Spleen (tissue), 11 donors: Measurements from ENCODE around the gene CABCOCO1. TPM values are rescaled to one million over a fixed set of nuclear protein-coding genes. Genes with fewer than 3 reads are reported as not detected.
"Not testable (repeated sequence)": the region's sequence is repeated elsewhere in the genome, so short reads cannot be mapped to it uniquely, and the experiment has no call there.

Source experiments
- DNase-seq: peaks from one replicate; pipeline ENCODE4 v3.0.0-alpha.2; 2020
- H3K27ac ChIP-seq, 8 donors: fragments of 200-600 bp; sonication (generic) in 7 of 8; 1 replicate in 4 of 8; 2 replicates in 4 of 8; pipeline versions ENCODE4 v1.5.0 to v1.8.0; 2016 to 2021; ENCODE audit warnings: inconsistent platforms in 4 of 8, mild to moderate bottlenecking in 4 of 8, moderate library complexity in 1 of 8
- H3K27me3 ChIP-seq, 7 donors: fragments of 200-600 bp; sonication (generic) in 6 of 7; replicated peaks in 1 of 7; 1 replicate in 4 of 7; 2 replicates in 3 of 7; pipeline versions ENCODE4 v1.5.0 to v1.8.0; 2016 to 2021; ENCODE audit warnings: inconsistent platforms in 3 of 7, mild to moderate bottlenecking in 1 of 7
- H3K36me3 ChIP-seq, 6 donors: fragments of 200-600 bp; sonication (generic) in 5 of 6; 1 replicate in 4 of 6; 2 replicates in 2 of 6; pipeline versions ENCODE4 v1.5.0 to v1.8.0; 2016 to 2021; ENCODE audit warnings: inconsistent platforms in 2 of 6
- H3K4me1 ChIP-seq, 6 donors: fragments of 200-600 bp; sonication (generic) in 5 of 6; 1 replicate in 3 of 6; 2 replicates in 3 of 6; pipeline versions ENCODE4 v1.5.0 to v1.8.0; 2016 to 2021; ENCODE audit warnings: inconsistent platforms in 3 of 6
- H3K4me3 ChIP-seq, 8 donors: fragments of 200-600 bp; sonication (generic) in 7 of 8; 1 replicate in 4 of 8; 2 replicates in 4 of 8; pipeline versions ENCODE4 v1.5.0 to v1.8.0; 2016 to 2021; ENCODE audit warnings: inconsistent platforms in 4 of 8, mild to moderate bottlenecking in 4 of 8, moderate library complexity in 2 of 8
- H3K9me3 ChIP-seq, 8 donors: fragments of 200-600 bp; sonication (generic) in 7 of 8; 1 replicate in 4 of 8; 2 replicates in 4 of 8; pipeline versions ENCODE4 v1.5.0 to v1.8.0; 2016 to 2021; ENCODE audit warnings: inconsistent platforms in 4 of 8
- POLR2A ChIP-seq, 3 donors: fragments of 450-650 bp; IDR thresholded peaks; one replicate each; pipeline ENCODE4 v1.5.1; 2017; ENCODE audit warnings: antibody characterized with exemption in 3 of 3, mild to moderate bottlenecking in 1 of 3
- POLR2AphosphoS5 ChIP-seq, 3 donors: sonication (generic); formaldehyde crosslinking; IDR thresholded peaks; one replicate each; pipeline ENCODE4 v1.5.1; 2017; ENCODE audit warnings: antibody characterized with exemption in 3 of 3
- WGBS, 5 donors: extraction: QIAGEN DNeasy Blood & Tissue Kit in 3 of 5; methylation state at CpG; one replicate each; pipeline versions ENCODE4 v1.1.5 to v1.1.7; 2013 to 2018; 5-methylcytosine and 5-hydroxymethylcytosine counted together
- intact Hi-C: fragments of 100-400 bp; cut with DNase I; formaldehyde crosslinking; loops from one replicate; pipeline ENCODE4 v1.15.0; 2023; ENCODE audit warnings: low total_unique reads
- polyA plus RNA-seq, 3 donors: library from polyadenylated mRNA; stranded (reverse); fragments of 200-250 nt; gene quantifications; one replicate each; pipeline ENCODE4 v1.2.1, GENCODE V29; 2013
- total RNA-seq, 7 donors: library from RNA; depleted of rRNA in 3 of 7; stranded (reverse); fragments of >200 nt in 3 of 7; fragmentation: NEBNext Ultra II Directional in 4 of 7; extraction: Animal tissue kit (Norgen Biotek cat#: 25700) in 4 of 7; gene quantifications; one replicate each; pipeline versions ENCODE4 v1.1.0 to v1.2.1, GENCODE V29; 2016 to 2021
- TF ChIP-seq, protein P1 (sequence below), 11 experiments: fragments of 200-600 bp in 7 of 11; fragments of 450-650 bp in 4 of 11; sonication (generic) in 4 of 11; IDR thresholded peaks in 8 of 11; conservative IDR thresholded peaks in 3 of 11; 1 replicate in 7 of 11; 2 replicates in 4 of 11; pipeline versions ENCODE4 v1.4.0 to v1.8.0; 2016 to 2021; ENCODE audit warnings: antibody characterized with exemption in 11 of 11, inconsistent platforms in 4 of 11, mild to moderate bottlenecking in 1 of 11
- donor health status: healthy with polysubstance abuse.
- donor health status: DM: no; HTN: no; CAD: no; lungs with moderate emphysema.
- donor health status: DM: no; HTN: no; CAD: no.
- donor health status: Bipolar disorder and iron deficiency.
- donor health status: healthy.
- donor health status: DM: no; HTN: no; CAD: no.
- donor health status: DM: yes; HTN: yes; CAD: no.

The CABCOCO1 gene
- total and polyA plus RNA-seq, 10 donors = 0.06 to 1.0 (median 0.48) TPM; not detected in 4

DNA sequence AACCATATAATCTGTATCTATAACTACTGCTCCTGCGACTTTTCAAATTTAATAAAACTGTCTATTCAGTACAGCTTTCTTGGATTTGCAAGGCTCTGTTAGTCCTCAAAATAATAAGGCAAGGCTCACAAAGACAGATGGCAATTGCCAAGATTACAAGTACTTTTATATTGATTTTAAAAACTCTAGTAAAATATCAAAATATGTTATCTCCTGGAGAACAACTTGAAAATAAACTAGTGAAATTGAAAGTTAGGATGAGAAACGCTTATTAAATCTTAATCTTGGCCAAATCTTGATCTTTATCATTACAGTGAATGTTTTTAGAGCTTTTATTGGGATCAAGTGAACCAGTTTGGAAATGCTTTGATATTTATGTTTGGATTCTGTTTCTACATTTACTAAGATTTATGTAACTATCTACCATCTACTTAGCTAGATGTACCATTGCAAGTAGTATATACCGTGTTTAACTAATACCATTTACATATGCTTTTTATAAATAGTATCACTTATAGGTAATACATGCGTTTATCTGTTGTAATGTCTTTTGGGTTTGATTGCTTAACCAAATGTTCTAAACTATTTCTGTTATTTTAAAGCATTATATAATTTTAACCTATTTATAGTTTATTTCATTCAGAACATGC, 70.0 kb downstream of the CABCOCO1 start:
- H3K9me3 ChIP-seq = no peaks in the 10 kb centered on the region
- TF ChIP-seq POLR2A (IDR thresholded peaks at IDR 0.05) (no peak), POLR2AphosphoS5 (IDR thresholded peaks at IDR 0.05) (no peak)
- TF ChIP-seq, protein P1, sequence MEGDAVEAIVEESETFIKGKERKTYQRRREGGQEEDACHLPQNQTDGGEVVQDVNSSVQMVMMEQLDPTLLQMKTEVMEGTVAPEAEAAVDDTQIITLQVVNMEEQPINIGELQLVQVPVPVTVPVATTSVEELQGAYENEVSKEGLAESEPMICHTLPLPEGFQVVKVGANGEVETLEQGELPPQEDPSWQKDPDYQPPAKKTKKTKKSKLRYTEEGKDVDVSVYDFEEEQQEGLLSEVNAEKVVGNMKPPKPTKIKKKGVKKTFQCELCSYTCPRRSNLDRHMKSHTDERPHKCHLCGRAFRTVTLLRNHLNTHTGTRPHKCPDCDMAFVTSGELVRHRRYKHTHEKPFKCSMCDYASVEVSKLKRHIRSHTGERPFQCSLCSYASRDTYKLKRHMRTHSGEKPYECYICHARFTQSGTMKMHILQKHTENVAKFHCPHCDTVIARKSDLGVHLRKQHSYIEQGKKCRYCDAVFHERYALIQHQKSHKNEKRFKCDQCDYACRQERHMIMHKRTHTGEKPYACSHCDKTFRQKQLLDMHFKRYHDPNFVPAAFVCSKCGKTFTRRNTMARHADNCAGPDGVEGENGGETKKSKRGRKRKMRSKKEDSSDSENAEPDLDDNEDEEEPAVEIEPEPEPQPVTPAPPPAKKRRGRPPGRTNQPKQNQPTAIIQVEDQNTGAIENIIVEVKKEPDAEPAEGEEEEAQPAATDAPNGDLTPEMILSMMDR (IDR thresholded peaks at IDR 0.05 in 8 of 11, conservative IDR thresholded peaks at IDR 0.05 in 3 of 11) = no peak
- no peaks in the 10 kb centered on the region for H3K27me3 ChIP-seq
- 75 to 84% (median 76%) methylated on average over 4 of the region's 4 CpGs for WGBS, 5 donors
- H3K4me1 ChIP-seq = peaks cover 0 to 7% (median 3%) of the 10 kb centered on the region in 6 donors
- H3K27ac ChIP-seq = no peak overlapping the region
- H3K4me3 ChIP-seq = no peak overlapping the region
- no peak for DNase-seq
- no peaks in the 10 kb centered on the region for H3K36me3 ChIP-seq
- intact Hi-C loops = loop anchor here (5.0 kb wide), 1 partner anchor 915 kb away; no protein-coding TSS in a partner anchor

DNA sequence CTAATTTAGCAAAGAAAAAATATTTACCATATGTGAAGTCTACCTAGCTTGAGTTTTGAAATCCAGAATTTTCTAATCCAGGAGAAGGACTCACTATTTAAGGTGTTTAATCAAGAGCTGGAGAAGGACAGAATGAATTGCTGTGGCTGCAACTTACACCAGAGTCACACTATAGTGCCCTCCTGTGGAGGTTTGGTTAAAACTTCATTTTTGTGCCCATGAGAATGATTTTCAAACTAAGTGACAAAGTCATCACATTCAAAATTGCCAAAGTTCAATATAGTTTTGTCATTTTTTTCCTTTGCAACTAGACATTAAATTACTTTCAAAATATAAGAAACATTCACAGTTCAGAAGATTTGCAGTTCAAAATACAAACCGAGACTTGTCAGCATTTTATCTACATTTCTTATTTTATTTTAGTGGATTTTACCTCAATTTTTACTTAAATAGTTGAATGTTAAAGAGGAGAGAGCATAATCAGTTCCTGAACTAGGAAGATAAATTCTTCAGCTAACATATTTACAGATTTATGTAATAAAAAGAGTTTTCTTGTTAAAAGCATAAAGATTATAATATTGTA, 70.7 kb downstream of the CABCOCO1 start:
- intact Hi-C loops = loop anchor here (5.0 kb wide), 1 partner anchor 916 kb away; no protein-coding TSS in a partner anchor
- DNase-seq = no peak
- WGBS, 5 donors = 75 to 98% (median 83%) methylated on average over 1 of the region's 1 CpG

DNA sequence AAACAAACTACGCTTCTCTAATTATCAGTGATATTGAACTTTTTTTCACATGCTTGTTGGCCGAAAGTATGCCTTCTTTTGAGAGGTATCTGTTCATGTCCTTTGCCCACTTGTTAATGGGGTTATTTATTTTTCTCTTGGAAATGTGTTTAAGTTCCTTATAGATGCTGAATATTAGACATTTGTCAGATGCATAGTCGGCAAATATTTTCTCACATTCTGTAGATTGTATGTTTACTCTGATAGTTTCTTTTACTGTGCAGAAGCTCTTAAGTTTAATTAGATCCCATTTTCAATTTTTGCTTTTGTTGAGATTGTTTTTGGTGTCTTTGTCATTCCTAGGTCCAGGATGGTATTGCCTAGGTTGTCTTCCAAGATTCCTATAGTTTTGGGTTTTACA, 73.2 kb downstream of the CABCOCO1 start:
- Histone ChIP-seq H3K27ac (no peak overlapping the region), H3K4me1 (peaks cover 0 to 7% (median 3%) of the 10 kb centered on the region in 6 donors), H3K9me3 (no peaks in the 10 kb centered on the region), H3K4me3 (no peak overlapping the region), H3K27me3 (no peaks in the 10 kb centered on the region), H3K36me3 (no peaks in the 10 kb centered on the region)
- 89 to 98% (median 94%) methylated on average over 3 of the region's 3 CpGs for WGBS, 5 donors
- no peak for DNase-seq
- TF ChIP-seq, protein P1 (IDR thresholded peaks at IDR 0.05 in 8 of 11, conservative IDR thresholded peaks at IDR 0.05 in 3 of 11) = no peak
- TF ChIP-seq POLR2A (IDR thresholded peaks at IDR 0.05) = no peak
- TF ChIP-seq POLR2AphosphoS5 (IDR thresholded peaks at IDR 0.05) = no peak
- intact Hi-C loops = no loop called here

More for the DNA sequence above, 70.7 kb downstream of the CABCOCO1 start:
- H3K4me3 ChIP-seq = no peak overlapping the region
- no peaks in the 10 kb centered on the region for H3K36me3 ChIP-seq
- TF ChIP-seq, protein P1 (IDR thresholded peaks at IDR 0.05 in 8 of 11, conservative IDR thresholded peaks at IDR 0.05 in 3 of 11) = peak in 9 of 11 experiments; percentile 14 to 57 (median 45)
- no peak for TF ChIP-seq POLR2AphosphoS5 (IDR thresholded peaks at IDR 0.05)
- H3K27ac ChIP-seq = no peak overlapping the region
- peaks cover 0 to 7% (median 3%) of the 10 kb centered on the region in 6 donors for H3K4me1 ChIP-seq
- no peaks in the 10 kb centered on the region for H3K9me3 ChIP-seq
- H3K27me3 ChIP-seq = no peaks in the 10 kb centered on the region

DNA sequence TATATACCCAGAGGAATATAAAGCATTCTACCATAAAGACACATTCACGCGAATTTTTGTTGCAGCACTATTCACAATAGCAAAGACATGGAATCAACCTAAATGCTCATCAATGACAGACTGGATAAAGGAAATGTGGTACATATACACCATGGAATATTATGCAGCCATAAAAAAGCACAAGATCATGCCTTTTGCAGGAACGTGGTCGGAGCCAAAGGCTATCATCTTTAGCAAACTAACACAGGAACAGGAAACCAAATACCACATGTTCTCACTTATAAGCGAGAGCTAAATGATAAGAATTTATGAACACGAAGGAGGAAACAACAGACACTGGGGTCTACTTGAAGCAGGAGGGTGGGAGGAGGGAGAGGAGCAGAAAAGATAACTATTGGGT, 74.7 kb downstream of the CABCOCO1 start:
- H3K27me3 ChIP-seq, H3K36me3 ChIP-seq, intact Hi-C loops, DNase-seq, H3K9me3 ChIP-seq, H3K4me1 ChIP-seq, H3K4me3 ChIP-seq, H3K27ac ChIP-seq: not testable (repeated sequence)
- 60 to 69% (median 65%) methylated on average over 6 of the region's 6 CpGs for WGBS, 5 donors
